Endothelial cell of umbilical vein (primary cell): ENCODE data around the gene HDAC11.

ENCODE experiments used
- EZH2 ChIP-seq: IDR thresholded peaks from 2 replicates; pipeline ENCODE4 v1.6.1; 2012; ENCODE audit warnings: borderline replicate concordance, low read depth, mild to moderate bottlenecking, moderate library complexity, low read length, inconsistent platforms; ENCODE audit not compliant: severe bottlenecking
- FOS ChIP-seq: IDR thresholded peaks from 2 replicates; pipeline ENCODE4 v1.6.1; 2011; ENCODE audit warnings: mild to moderate bottlenecking, low read length, moderate library complexity, borderline replicate concordance; ENCODE audit not compliant: insufficient read depth
- JUN ChIP-seq: IDR thresholded peaks from 2 replicates; pipeline ENCODE4 v1.6.1; 2011; ENCODE audit warnings: borderline replicate concordance, low read depth; ENCODE audit not compliant: insufficient read length, insufficient read depth
- POLR2A ChIP-seq: IDR thresholded peaks from 2 replicates; pipeline ENCODE4 v1.6.1; 2012; ENCODE audit warnings: low read depth, mild to moderate bottlenecking, control low read depth, low read length
- POLR2AphosphoS5 ChIP-seq: IDR thresholded peaks from 2 replicates; pipeline ENCODE4 v1.6.1; 2012; ENCODE audit warnings: low read depth, mild to moderate bottlenecking, control low read depth, low read length, moderate library complexity; ENCODE audit not compliant: insufficient read depth
- TF ChIP-seq, protein P1 (sequence below), 2 donors: IDR thresholded peaks; 1 replicate in 1 of 2; 2 replicates in 1 of 2; pipeline ENCODE4 v1.5.1; 2011; ENCODE audit warnings: low read length in 2 of 2, mild to moderate bottlenecking in 2 of 2, moderate library complexity in 2 of 2, control low read depth in 1 of 2, inconsistent platforms in 1 of 2, low read depth in 1 of 2; ENCODE audit not compliant: insufficient read depth in 1 of 2; ENCODE audit errors: extremely low read depth in 1 of 2

DNA sequence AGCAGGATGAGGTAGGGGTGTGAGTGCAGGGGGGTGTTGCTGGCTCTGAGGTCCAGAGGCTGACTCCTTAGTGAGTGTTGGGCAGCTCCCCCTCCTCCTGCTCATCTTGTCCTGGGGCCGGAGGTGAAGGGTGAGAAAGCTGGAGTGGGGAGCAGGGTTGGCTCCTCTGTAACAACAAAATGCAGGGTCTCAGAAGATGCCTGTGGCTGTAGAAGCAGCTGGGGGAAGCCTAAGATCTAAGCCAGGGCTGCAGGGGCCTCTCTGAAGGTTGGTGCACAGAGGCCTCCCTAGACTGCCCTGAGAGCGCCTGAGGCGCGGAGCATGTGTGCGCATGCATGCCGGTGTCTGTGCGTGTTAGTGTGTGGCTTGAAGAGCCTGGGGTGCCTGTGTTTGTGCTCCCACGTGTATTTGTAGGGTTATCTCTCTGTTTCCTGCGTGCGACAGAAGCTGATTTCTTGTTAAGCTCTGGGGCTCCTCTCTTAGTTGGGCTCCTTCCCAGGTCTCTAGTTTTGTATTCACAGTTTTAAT is 5.3 kb upstream of the HDAC11 start:
- TF ChIP-seq, protein P1, sequence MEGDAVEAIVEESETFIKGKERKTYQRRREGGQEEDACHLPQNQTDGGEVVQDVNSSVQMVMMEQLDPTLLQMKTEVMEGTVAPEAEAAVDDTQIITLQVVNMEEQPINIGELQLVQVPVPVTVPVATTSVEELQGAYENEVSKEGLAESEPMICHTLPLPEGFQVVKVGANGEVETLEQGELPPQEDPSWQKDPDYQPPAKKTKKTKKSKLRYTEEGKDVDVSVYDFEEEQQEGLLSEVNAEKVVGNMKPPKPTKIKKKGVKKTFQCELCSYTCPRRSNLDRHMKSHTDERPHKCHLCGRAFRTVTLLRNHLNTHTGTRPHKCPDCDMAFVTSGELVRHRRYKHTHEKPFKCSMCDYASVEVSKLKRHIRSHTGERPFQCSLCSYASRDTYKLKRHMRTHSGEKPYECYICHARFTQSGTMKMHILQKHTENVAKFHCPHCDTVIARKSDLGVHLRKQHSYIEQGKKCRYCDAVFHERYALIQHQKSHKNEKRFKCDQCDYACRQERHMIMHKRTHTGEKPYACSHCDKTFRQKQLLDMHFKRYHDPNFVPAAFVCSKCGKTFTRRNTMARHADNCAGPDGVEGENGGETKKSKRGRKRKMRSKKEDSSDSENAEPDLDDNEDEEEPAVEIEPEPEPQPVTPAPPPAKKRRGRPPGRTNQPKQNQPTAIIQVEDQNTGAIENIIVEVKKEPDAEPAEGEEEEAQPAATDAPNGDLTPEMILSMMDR (IDR thresholded peaks at IDR 0.05; ENCODE audit: extremely low read depth in 1 of 2, insufficient read depth in 1 of 2, low read depth in 1 of 2, low read length in 2 of 2), result no peak
- TF ChIP-seq JUN (no peak), FOS (no peak), EZH2 (no peak), POLR2AphosphoS5 (no peak), POLR2A (no peak)
